Activated CD4-positive, alpha-beta memory T cell treated with anti-CD3 and anti-CD28 coated beads for 36 hours (primary cell): ENCODE data around the gene TTLL12. TPM values are rescaled to one million over a fixed set of nuclear protein-coding genes. Genes with fewer than 3 reads are reported as not detected.
"Not testable (repeated sequence)": the region's sequence is repeated elsewhere in the genome, so short reads cannot be mapped to it uniquely, and the experiment has no call there.

Source experiments
- CTCF ChIA-PET: fragments of 350-600 bp; sonication (Branson Sonifier 250); formaldehyde crosslinking; loops from one replicate; lab custom pipeline; 2021; ENCODE audit warnings: antibody characterized with exemption, inconsistent platforms; lab: Charles Lee
- POLR2A ChIA-PET: fragments of 350-600 bp; sonication (Branson Sonifier 250); formaldehyde crosslinking; loops from one replicate; lab custom pipeline; 2021; ENCODE audit warnings: antibody characterized with exemption; lab: Charles Lee
- DNase-seq: peaks from one replicate; pipeline ENCODE4 v3.0.0-alpha.2; 2020
- H3K27ac Mint-ChIP-seq: one replicate; pipeline ENCODE4 v1.8.0; 2021; ENCODE audit warnings: mixed read lengths
- H3K27me3 Mint-ChIP-seq: one replicate; pipeline ENCODE4 v1.8.0; 2021; ENCODE audit warnings: mixed read lengths
- H3K36me3 Mint-ChIP-seq: one replicate; pipeline ENCODE4 v1.8.0; 2021; ENCODE audit warnings: mixed read lengths
- H3K4me1 Mint-ChIP-seq: one replicate; pipeline ENCODE4 v1.8.0; 2021; ENCODE audit warnings: low read depth, mixed read lengths
- H3K4me3 Mint-ChIP-seq: one replicate; pipeline ENCODE4 v1.8.0; 2021; ENCODE audit warnings: mild to moderate bottlenecking, mixed read lengths
- H3K9me3 Mint-ChIP-seq: one replicate; pipeline ENCODE4 v1.8.0; 2021; ENCODE audit warnings: mixed read lengths
- intact Hi-C: fragments of 100-400 bp; cut with micrococcal nuclease; formaldehyde crosslinking; loops from one replicate; pipeline ENCODE4 v1.15.1; 2023
- total RNA-seq, 2 experiments: library from RNA; stranded (reverse); gene quantifications; one replicate each; pipeline ENCODE4 v1.2.3, GENCODE V29; 2021

TTLL12 gene
- total RNA-seq, 2 experiments from 2014 or later: 64.4 to 67.0 TPM

GRCh38 chr22:43154887-43155536 lies 31.9 kb downstream of the TTLL12 start:
- no peaks in the 10 kb centered on the region for H3K36me3 Mint-ChIP-seq
- POLR2A ChIA-PET: no interaction called here
- H3K9me3 Mint-ChIP-seq: no peaks in the 10 kb centered on the region
- H3K4me1 Mint-ChIP-seq: peaks cover 14% of the 10 kb centered on the region
- CTCF ChIA-PET: no interaction called here
- H3K27ac Mint-ChIP-seq: no peak overlapping the region
- DNase-seq: no peak
- no peak overlapping the region for H3K4me3 Mint-ChIP-seq
- intact Hi-C loops: loop anchor here (5.0 kb wide), 2 partner anchors 32 to 68 kb away; partner anchors contain the start of genes TTLL1 and TTLL12
- H3K27me3 Mint-ChIP-seq: no peaks in the 10 kb centered on the region

DNA sequence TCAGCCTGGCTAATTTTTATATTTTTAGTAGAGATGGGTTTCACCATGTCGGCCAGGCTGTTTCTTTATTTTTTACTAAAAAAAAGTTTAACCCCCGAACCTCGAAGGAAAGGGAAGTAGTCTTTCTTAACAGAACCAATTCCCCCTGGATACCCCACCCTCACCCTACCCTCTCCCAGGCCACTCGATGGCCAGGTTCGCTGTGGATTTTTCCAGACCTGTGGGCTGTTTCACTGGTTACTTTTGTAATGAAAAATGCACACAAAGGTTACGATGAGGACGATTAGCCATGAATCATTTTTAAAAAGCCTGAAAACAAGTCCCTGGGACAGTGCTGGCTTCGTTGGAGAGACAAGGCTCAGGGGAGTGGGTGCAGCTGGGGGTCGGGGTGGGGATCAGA lies 33.0 kb downstream of the TTLL12 start:
- no peaks in the 10 kb centered on the region for H3K27me3 Mint-ChIP-seq
- no peaks in the 10 kb centered on the region for H3K9me3 Mint-ChIP-seq
- peaks cover 14% of the 10 kb centered on the region for H3K4me1 Mint-ChIP-seq
- intact Hi-C loops: loop anchor here (5.0 kb wide), 2 partner anchors 33 to 67 kb away; partner anchors contain the start of genes TTLL1 and TTLL12
- no peak overlapping the region for H3K27ac Mint-ChIP-seq
- CTCF ChIA-PET: interaction anchor here (0.6 to 2.5 kb wide), 2 partner anchors 34 to 531 kb away, joined by 3 to 9 read pairs; no protein-coding TSS in a partner anchor
- POLR2A ChIA-PET: no interaction called here
- DNase-seq: no peak
- H3K36me3 Mint-ChIP-seq: no peaks in the 10 kb centered on the region
- no peak overlapping the region for H3K4me3 Mint-ChIP-seq

DNA sequence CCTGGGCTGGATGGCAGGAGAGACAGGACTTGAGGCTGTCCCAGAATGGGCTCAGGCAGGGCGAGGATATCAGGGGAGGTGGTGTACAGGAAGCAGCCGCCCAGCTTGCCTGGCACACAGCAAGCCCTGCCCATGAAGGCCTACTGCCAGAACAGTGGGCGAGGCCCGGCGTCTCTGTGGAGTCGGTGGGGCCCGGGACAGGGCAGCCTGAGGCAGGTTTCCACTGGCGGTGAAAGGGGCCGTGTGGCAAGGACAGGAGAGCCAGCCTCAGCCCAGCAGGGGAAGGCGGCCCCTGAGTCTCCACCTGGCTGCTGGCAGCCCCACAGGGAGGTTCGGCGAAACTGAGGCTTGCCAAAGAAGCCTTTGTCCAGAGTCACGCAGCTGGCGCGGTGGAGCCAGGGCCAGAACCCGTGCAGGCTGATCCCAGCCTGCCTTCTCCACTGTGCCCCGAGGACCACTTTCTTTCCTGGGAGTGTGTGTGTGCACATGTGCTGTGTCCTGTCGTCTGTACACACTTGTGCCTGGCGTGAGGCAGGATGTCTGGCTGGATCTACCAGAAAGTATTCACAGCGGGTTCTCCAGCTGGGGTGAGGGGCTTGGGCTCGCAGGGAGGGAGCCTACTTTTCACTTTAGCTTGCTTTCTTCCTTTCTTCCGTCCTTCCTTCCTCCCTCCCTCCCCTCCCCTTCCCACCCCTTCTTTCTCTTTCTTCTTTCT lies 34.4 kb downstream of the TTLL12 start:
- CTCF ChIA-PET: interaction anchor here (1.0 to 2.5 kb wide), 3 partner anchors 15 to 62 kb away, joined by 3 to 9 read pairs (median 3); no protein-coding TSS in a partner anchor
- Mint-ChIP-seq H3K27me3 (no peaks in the 10 kb centered on the region), H3K4me1 (peaks cover 18% of the 10 kb centered on the region), H3K9me3 (no peaks in the 10 kb centered on the region), H3K4me3 (peak overlapping the region; percentile 64), H3K36me3 (no peaks in the 10 kb centered on the region), H3K27ac (peak overlapping the region; percentile 69)
- DNase-seq: peak; percentile 76
- intact Hi-C loops: loop anchor here (5.0 kb wide), 2 partner anchors 35 to 65 kb away; partner anchors contain the start of genes TTLL1 and TTLL12
- POLR2A ChIA-PET: interaction anchor here (1.1 to 3.0 kb wide), 3 partner anchors 9 to 35 kb away, joined by 4 to 8 read pairs (median 8); partner anchors contain the start of genes MCAT and TTLL12

- H3K9me3 Mint-ChIP-seq: no peaks in the 10 kb centered on the region
- POLR2A ChIA-PET: interaction anchor here (1.1 to 3.0 kb wide), 3 partner anchors 8 to 36 kb away, joined by 4 to 8 read pairs (median 8); partner anchors contain the start of genes MCAT and TTLL12
These were observed 35.0 kb downstream of the TTLL12 start for GRCh38 chr22:43152003-43152356.

GRCh38 chr22:43151251-43152002 lies 35.5 kb downstream of the TTLL12 start, which contains the start of gene TSPO:
Gene TSPO (plus strand): TSS chr22:43151559. CDS start chr22:43159239, 7,680 bp downstream.
- ChIA-PET CTCF (interaction anchor here (2.5 kb wide), 1 partner anchor 36 kb away, joined by 9 read pairs; no protein-coding TSS in a partner anchor), POLR2A (interaction anchor here (0.6 to 3.0 kb wide), 3 partner anchors 8 to 297 kb away, joined by 5 to 8 read pairs (median 8); partner anchors contain the start of genes MCAT and TTLL12)
- Mint-ChIP-seq H3K9me3 (no peaks in the 10 kb centered on the region), H3K27ac (peak within 1 kb of the TSS; percentile 77), H3K4me1 (peaks cover 18% of the 10 kb centered on the region), H3K36me3 (no peaks in the 10 kb centered on the region), H3K27me3 (no peaks in the 10 kb centered on the region), H3K4me3 (peak within 1 kb of the TSS; percentile 81)
- intact Hi-C loops: loop anchor here (5.0 kb wide), 2 partner anchors 36 to 64 kb away; partner anchors contain the start of genes TTLL1 and TTLL12
- DNase-seq: peak; percentile 78

More at GRCh38 chr22:43152003-43152356, 35.0 kb downstream of the TTLL12 start:
- CTCF ChIA-PET: interaction anchor here (1.5 to 2.5 kb wide), 2 partner anchors 36 to 62 kb away, joined by 3 to 9 read pairs; no protein-coding TSS in a partner anchor
- H3K27me3 Mint-ChIP-seq: no peaks in the 10 kb centered on the region
- peak overlapping the region; percentile 69 for H3K27ac Mint-ChIP-seq
- peak overlapping the region; percentile 64 for H3K4me3 Mint-ChIP-seq
- no peak for DNase-seq
- intact Hi-C loops: loop anchor here (5.0 kb wide), 2 partner anchors 35 to 65 kb away; partner anchors contain the start of genes TTLL1 and TTLL12
- no peaks in the 10 kb centered on the region for H3K36me3 Mint-ChIP-seq
- peaks cover 21% of the 10 kb centered on the region for H3K4me1 Mint-ChIP-seq

- Mint-ChIP-seq H3K9me3 (no peaks in the 10 kb centered on the region), H3K4me1 (peaks cover 18% of the 10 kb centered on the region), H3K36me3 (no peaks in the 10 kb centered on the region), H3K4me3 (peak overlapping the region; percentile 81), H3K27ac (peak overlapping the region; percentile 77), H3K27me3 (no peaks in the 10 kb centered on the region)
- intact Hi-C loops: loop anchor here (5.0 kb wide), 2 partner anchors 37 to 63 kb away; partner anchors contain the start of genes TTLL1 and TTLL12
- ChIA-PET CTCF (no interaction called here), POLR2A (interaction anchor here (3.0 kb wide), 1 partner anchor 37 kb away, joined by 8 read pairs; the partner anchor contains the start of gene TTLL12)
- DNase-seq: no peak
These were observed 36.2 kb downstream of the TTLL12 start for GRCh38 chr22:43150731-43151206.

DNA sequence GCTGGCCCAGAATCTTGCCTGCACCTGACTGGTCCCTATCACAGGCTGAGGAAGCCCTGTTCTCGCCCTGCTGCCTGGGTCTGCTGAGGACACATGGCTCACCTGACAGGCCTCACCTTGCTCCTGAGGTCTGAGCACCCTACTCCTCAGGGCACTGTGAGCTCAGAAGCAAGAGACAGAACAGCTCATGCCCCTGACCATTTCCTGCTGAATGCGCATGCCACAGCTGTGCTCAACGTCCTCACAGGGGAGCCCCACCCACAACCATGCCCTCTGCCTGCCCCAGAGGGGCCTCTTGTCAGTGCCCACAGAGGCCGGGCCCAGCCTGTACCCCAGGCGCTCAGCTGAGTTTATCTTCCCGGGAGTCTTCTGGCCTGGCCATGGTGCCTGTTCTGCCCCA lies 38.4 kb downstream of the TTLL12 start:
- ChIA-PET CTCF (interaction anchor here (0.7 to 1.3 kb wide), 3 partner anchors 12 to 39 kb away, joined by 3 to 4 read pairs (median 3); no protein-coding TSS in a partner anchor), POLR2A (no interaction called here)
- intact Hi-C loops: no loop called here
- no peak for DNase-seq
- no peaks in the 10 kb centered on the region for H3K36me3 Mint-ChIP-seq
- H3K27me3 Mint-ChIP-seq: no peaks in the 10 kb centered on the region
- no peak overlapping the region for H3K4me3 Mint-ChIP-seq
- H3K27ac Mint-ChIP-seq: no peak overlapping the region
- H3K9me3 Mint-ChIP-seq: no peaks in the 10 kb centered on the region
- H3K4me1 Mint-ChIP-seq: peaks cover 14% of the 10 kb centered on the region

DNA sequence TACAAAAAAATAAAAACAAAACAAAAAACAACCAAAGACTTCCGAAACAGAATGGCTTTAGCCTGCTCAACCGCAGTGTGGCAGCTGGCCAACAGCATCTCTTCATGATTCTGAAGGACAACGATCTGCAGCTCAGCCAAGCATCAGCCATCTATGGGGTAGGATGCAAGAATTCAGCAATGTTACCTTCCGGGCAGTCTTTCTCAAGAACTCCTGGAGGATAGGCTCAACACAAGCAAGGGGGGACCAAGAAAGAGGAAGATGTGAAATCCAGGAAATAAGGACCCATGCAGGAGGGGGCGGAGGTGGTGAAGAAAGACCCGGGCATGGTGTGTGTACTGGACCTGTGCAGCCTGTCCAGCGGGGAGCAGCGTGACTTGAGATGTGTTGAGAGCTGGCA lies 39.1 kb downstream of the TTLL12 start:
- Mint-ChIP-seq H3K27ac (no peak overlapping the region), H3K4me1 (peaks cover 16% of the 10 kb centered on the region), H3K27me3 (no peaks in the 10 kb centered on the region), H3K9me3 (no peaks in the 10 kb centered on the region), H3K36me3 (no peaks in the 10 kb centered on the region), H3K4me3 (no peak overlapping the region)
- ChIA-PET POLR2A (interaction anchor here (0.6 kb wide), 1 partner anchor 22 kb away, joined by 4 read pairs; no protein-coding TSS in a partner anchor), CTCF (interaction anchor here (0.7 to 1.3 kb wide), 4 partner anchors 9 to 40 kb away, joined by 3 to 4 read pairs (median 4); no protein-coding TSS in a partner anchor)
- DNase-seq: no peak
- intact Hi-C loops: no loop called here

DNA sequence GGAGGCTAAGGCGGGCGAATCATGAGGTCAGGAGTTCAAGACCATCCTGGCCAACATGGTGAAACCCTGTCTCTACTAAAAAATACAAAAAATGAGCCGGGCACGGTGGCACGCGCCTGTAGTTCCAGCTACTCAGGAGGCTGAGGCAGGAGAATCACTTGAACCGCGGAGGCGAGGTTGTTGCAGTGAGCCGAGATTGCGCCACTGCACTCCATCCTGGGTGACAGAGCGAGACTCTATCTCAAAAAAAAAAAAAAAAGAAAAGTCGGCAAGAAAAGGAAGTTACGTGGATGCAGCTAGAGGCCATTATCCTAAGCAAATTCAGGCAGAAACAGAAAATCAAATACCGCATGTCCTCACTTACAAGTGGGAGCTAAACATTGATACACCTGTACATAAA lies 40.6 kb downstream of the TTLL12 start:
- H3K36me3 Mint-ChIP-seq, H3K27me3 Mint-ChIP-seq, intact Hi-C loops, H3K9me3 Mint-ChIP-seq, H3K27ac Mint-ChIP-seq, H3K4me3 Mint-ChIP-seq, DNase-seq: not testable (repeated sequence)
- ChIA-PET POLR2A (interaction anchor here (0.6 kb wide), 2 partner anchors 138 to 349 kb away, joined by 3 to 4 read pairs; no protein-coding TSS in a partner anchor), CTCF (interaction anchor here (1.3 kb wide), 1 partner anchor 8 kb away, joined by 4 read pairs; no protein-coding TSS in a partner anchor)
- H3K4me1 Mint-ChIP-seq: peaks cover 23% of the 10 kb centered on the region

GRCh38 chr22:43145371-43145770 lies 41.6 kb downstream of the TTLL12 start:
- H3K4me3 Mint-ChIP-seq, DNase-seq, H3K27ac Mint-ChIP-seq, CTCF ChIA-PET, H3K9me3 Mint-ChIP-seq, H3K27me3 Mint-ChIP-seq, intact Hi-C loops, H3K36me3 Mint-ChIP-seq: not testable (repeated sequence)
- peaks cover 25% of the 10 kb centered on the region for H3K4me1 Mint-ChIP-seq
- POLR2A ChIA-PET: interaction anchor here (0.6 kb wide), 1 partner anchor 349 kb away, joined by 4 read pairs; no protein-coding TSS in a partner anchor

DNA sequence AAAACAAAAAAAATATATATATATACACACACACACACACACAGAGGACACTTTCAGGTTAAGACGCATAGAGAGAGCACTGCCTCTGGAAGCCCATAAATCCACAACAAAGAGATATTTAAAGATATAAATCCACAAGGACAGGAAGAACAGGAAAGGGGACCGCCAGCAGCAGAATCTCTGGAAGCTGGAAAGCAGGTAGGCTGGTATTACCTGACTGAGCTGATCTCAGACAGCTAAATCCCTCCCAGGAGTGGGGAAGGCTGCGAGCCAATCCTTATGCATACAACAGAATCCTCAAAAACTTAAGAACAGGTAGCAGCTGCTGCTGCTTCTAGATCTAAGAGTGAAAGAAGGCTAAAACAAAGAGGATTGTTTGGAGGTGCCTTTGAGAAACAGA lies 42.0 kb downstream of the TTLL12 start:
- ChIA-PET CTCF (no interaction called here), POLR2A (no interaction called here)
- Mint-ChIP-seq H3K36me3 (peaks cover 10% of the 10 kb centered on the region), H3K27me3 (no peaks in the 10 kb centered on the region), H3K27ac (no peak overlapping the region), H3K9me3 (no peaks in the 10 kb centered on the region), H3K4me3 (no peak overlapping the region), H3K4me1 (peaks cover 25% of the 10 kb centered on the region)
- intact Hi-C loops: no loop called here
- no peak for DNase-seq
